Measurements from ENCODE around the gene LRCH1. TPM values are rescaled to one million over a fixed set of nuclear protein-coding genes. Genes with fewer than 3 reads are reported as not detected.
A peak's percentile ranks its signal among the peaks of the same experiment; 100 is the strongest.
"Not testable (repeated sequence)": the region's sequence is repeated elsewhere in the genome, so short reads cannot be mapped to it uniquely, and the experiment has no call there.

LRCH1 gene
- total and polyA plus RNA-seq, 11 donors, result 4.5 to 20.1 (median 12.5) TPM

- 87 to 93% (median 89%) methylated on average over 6 of the region's 6 CpGs for WGBS, 4 donors
- DNase-seq (no peak), ATAC-seq (no peak)
- Histone ChIP-seq H3K9me3 (no peaks in the 10 kb centered on the region), H3K27me3 (no peaks in the 10 kb centered on the region), H3K4me1 (peaks cover 0 to 27% (median under 1%) of the 10 kb centered on the region in 12 donors), H3K36me3 (peaks cover 0 to 45% (median 23%) of the 10 kb centered on the region in 9 donors), H3K4me3 (no peak overlapping the region), H3K27ac (no peak overlapping the region)
- TF ChIP-seq CTCF (IDR thresholded peaks at IDR 0.05) (no peak), POLR2A (IDR thresholded peaks at IDR 0.05) (no peak)
- intact Hi-C loops (cut with DNase I), result no loop called here
These were observed 200.9 kb downstream of the LRCH1 start for GRCh38 chr13:46753917-46754316.

- Histone ChIP-seq H3K27me3 (no peaks in the 10 kb centered on the region), H3K4me1 (peaks cover 0 to 27% (median 0%) of the 10 kb centered on the region in 12 donors), H3K9me3 (no peaks in the 10 kb centered on the region), H3K36me3 (peaks cover 0 to 36% (median 18%) of the 10 kb centered on the region in 9 donors), H3K4me3 (no peak overlapping the region), H3K27ac (no peak overlapping the region)
- intact Hi-C loops (cut with DNase I), result no loop called here
- DNase-seq (no peak), ATAC-seq (no peak)
- no peak for TF ChIP-seq CTCF (IDR thresholded peaks at IDR 0.05)
- no peak for TF ChIP-seq POLR2A (IDR thresholded peaks at IDR 0.05)
These were observed 201.8 kb downstream of the LRCH1 start for GRCh38 chr13:46754812-46755211.

GRCh38 chr13:46755508-46755907 lies 202.5 kb downstream of the LRCH1 start:
- intact Hi-C loops (cut with DNase I); H3K9me3 ChIP-seq; H3K27ac ChIP-seq; H3K4me3 ChIP-seq; H3K27me3 ChIP-seq; ATAC-seq; DNase-seq: not testable (repeated sequence)
- Histone ChIP-seq H3K36me3 (peaks cover 0 to 29% (median 12%) of the 10 kb centered on the region in 9 donors), H3K4me1 (peaks cover 0 to 27% (median 0%) of the 10 kb centered on the region in 12 donors)
- 75 to 95% (median 85%) methylated on average over 1 to 4 of the region's 5 CpGs for WGBS, 4 donors

DNA sequence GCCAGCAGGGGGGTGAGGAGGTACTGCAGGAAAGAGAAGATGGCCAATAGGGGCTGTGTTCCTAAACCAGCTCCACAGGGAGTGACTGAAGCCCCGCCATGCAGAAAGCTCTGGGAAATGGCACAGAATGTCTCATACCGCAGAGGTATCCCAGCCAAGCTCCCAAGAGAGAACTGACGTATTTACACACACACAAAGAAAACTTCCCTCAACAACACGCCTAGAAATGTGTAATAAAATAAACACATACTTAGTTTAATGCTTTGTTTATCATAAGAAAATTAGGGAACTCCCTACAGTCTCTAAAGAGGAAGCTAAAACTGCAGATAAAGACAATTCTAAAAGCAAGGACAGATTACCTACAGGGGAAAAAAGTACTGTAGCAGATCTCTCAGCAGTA lies 204.0 kb downstream of the LRCH1 start:
- no peak for DNase-seq
- intact Hi-C loops (cut with DNase I), result no loop called here
- ATAC-seq, result peak in 1 of 4 donors; percentile 16
- H3K4me1 ChIP-seq, result peaks cover 0 to 19% (median 0%) of the 10 kb centered on the region in 12 donors
- H3K9me3 ChIP-seq, result no peaks in the 10 kb centered on the region
- no peaks in the 10 kb centered on the region for H3K27me3 ChIP-seq
- TF ChIP-seq CTCF (IDR thresholded peaks at IDR 0.05) (no peak), POLR2A (IDR thresholded peaks at IDR 0.05) (no peak)
- peaks cover 0 to 14% (median 0%) of the 10 kb centered on the region in 9 donors for H3K36me3 ChIP-seq
- 35 to 43% (median 39%) methylated on average over 4 of the region's 4 CpGs for WGBS, 4 donors
- no peak overlapping the region for H3K4me3 ChIP-seq
- no peak overlapping the region for H3K27ac ChIP-seq

DNA sequence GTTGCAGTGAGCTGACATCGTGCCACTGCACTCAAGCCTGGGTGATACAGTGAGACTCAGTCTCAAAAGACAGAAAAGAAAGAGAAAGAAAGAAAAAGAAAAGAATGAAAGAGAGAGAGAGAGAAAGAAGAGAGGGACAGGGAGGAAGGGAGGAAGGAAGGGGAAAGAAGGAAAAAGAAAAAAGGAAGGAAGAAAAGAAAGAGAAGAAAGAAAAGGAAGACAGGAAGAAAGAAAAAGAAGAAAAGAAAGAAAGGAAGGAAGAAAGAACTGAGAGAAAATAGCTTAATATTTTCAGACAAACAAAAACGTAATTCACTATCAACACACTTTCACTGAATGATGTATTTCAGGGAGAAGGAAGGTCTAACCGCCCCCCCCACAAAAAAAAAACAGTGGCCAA lies 204.7 kb downstream of the LRCH1 start:
- H3K9me3 ChIP-seq, result no peaks in the 10 kb centered on the region
- WGBS, 4 donors, result 61 to 77% (median 67%) methylated on average over 3 of the region's 3 CpGs
- H3K27ac ChIP-seq, result no peak overlapping the region
- intact Hi-C loops (cut with DNase I), result no loop called here
- TF ChIP-seq POLR2A (IDR thresholded peaks at IDR 0.05) (no peak), CTCF (IDR thresholded peaks at IDR 0.05) (no peak)
- no peak overlapping the region for H3K4me3 ChIP-seq
- ATAC-seq (no peak), DNase-seq (no peak)
- H3K27me3 ChIP-seq, result no peaks in the 10 kb centered on the region
- H3K36me3 ChIP-seq, result peaks cover 0 to 9% (median 0%) of the 10 kb centered on the region in 9 donors
- peaks cover 0 to 14% (median 0%) of the 10 kb centered on the region in 12 donors for H3K4me1 ChIP-seq
